Common myeloid progenitor, CD34-positive (primary cell): Measurements from ENCODE around the gene UNKL.

Source experiments
- CTCF ChIA-PET: fragments of 350-600 bp; sonication (Branson Sonifier 250); formaldehyde crosslinking; loops from one replicate; lab custom pipeline; 2021; ENCODE audit warnings: antibody characterized with exemption; lab: Charles Lee
- POLR2A ChIA-PET: fragments of 350-600 bp; sonication (Branson Sonifier 250); formaldehyde crosslinking; loops from one replicate; lab custom pipeline; 2021; ENCODE audit warnings: antibody characterized with exemption; lab: Charles Lee
- DNase-seq, 3 donors: peaks; one replicate each; pipeline versions ENCODE4 v3.0.0 to v3.0.0-alpha.2; 2013
- H3K27ac ChIP-seq, 2 experiments: 1 replicate in 1 of 2; 2 replicates in 1 of 2; pipeline ENCODE4 v1.7.0; 2013; ENCODE audit warnings: inconsistent platforms in 2 of 2, low read length in 2 of 2, mild to moderate bottlenecking in 2 of 2, low read depth in 1 of 2, moderate library complexity in 1 of 2; ENCODE audit not compliant: severe bottlenecking in 2 of 2, insufficient read depth in 1 of 2, poor library complexity in 1 of 2
- H3K27me3 ChIP-seq, 5 experiments: replicated peaks in 2 of 5; 1 replicate in 3 of 5; 2 replicates in 2 of 5; pipeline versions ENCODE4 v1.6.1 to v1.7.0; 2013; ENCODE audit warnings: low read length in 4 of 5, mild to moderate bottlenecking in 2 of 5, moderate library complexity in 2 of 5, inconsistent platforms in 1 of 5; ENCODE audit not compliant: insufficient read depth in 5 of 5, control insufficient read depth in 4 of 5
- H3K36me3 ChIP-seq, 4 experiments: 1 replicate in 2 of 4; 2 replicates in 2 of 4; pipeline versions ENCODE4 v1.6.1 to v1.7.0; 2013; ENCODE audit warnings: low read length in 3 of 4, control low read depth in 1 of 4, mild to moderate bottlenecking in 1 of 4; ENCODE audit not compliant: control insufficient read depth in 4 of 4, insufficient read depth in 4 of 4
- H3K4me1 ChIP-seq, 4 experiments: 1 replicate in 3 of 4; 2 replicates in 1 of 4; pipeline versions ENCODE4 v1.6.1 to v1.7.1; 2013; ENCODE audit warnings: low read length in 3 of 4, mild to moderate bottlenecking in 3 of 4, control low read depth in 1 of 4, inconsistent platforms in 1 of 4, moderate library complexity in 1 of 4; ENCODE audit not compliant: control insufficient read depth in 4 of 4, insufficient read depth in 4 of 4; ENCODE audit errors: control extremely low read depth in 1 of 4
- H3K4me3 ChIP-seq, 7 experiments: 1 replicate in 4 of 7; 2 replicates in 3 of 7; pipeline versions ENCODE4 v1.5.1 to v1.7.0; 2013; ENCODE audit warnings: mild to moderate bottlenecking in 7 of 7, low read length in 6 of 7, moderate library complexity in 6 of 7, inconsistent platforms in 2 of 7, low read depth in 2 of 7, control low read depth in 1 of 7; ENCODE audit not compliant: insufficient read depth in 4 of 7, control insufficient read depth in 1 of 7; ENCODE audit errors: extremely low read depth in 1 of 7
- H3K9me3 ChIP-seq, 5 experiments: 1 replicate in 4 of 5; 2 replicates in 1 of 5; pipeline versions ENCODE4 v1.6.1 to v1.7.1; 2013; ENCODE audit warnings: low read length in 4 of 5, mild to moderate bottlenecking in 2 of 5, inconsistent platforms in 1 of 5, low read depth in 1 of 5, moderate library complexity in 1 of 5; ENCODE audit not compliant: control insufficient read depth in 4 of 5, insufficient read depth in 2 of 5; ENCODE audit errors: control extremely low read depth in 1 of 5
- WGBS: methylation state at CpG from one replicate; pipeline ENCODE4 v1.1.5; 2013; ENCODE audit not compliant: insufficient coverage; 5-methylcytosine and 5-hydroxymethylcytosine counted together

Gene UNKL

DNA sequence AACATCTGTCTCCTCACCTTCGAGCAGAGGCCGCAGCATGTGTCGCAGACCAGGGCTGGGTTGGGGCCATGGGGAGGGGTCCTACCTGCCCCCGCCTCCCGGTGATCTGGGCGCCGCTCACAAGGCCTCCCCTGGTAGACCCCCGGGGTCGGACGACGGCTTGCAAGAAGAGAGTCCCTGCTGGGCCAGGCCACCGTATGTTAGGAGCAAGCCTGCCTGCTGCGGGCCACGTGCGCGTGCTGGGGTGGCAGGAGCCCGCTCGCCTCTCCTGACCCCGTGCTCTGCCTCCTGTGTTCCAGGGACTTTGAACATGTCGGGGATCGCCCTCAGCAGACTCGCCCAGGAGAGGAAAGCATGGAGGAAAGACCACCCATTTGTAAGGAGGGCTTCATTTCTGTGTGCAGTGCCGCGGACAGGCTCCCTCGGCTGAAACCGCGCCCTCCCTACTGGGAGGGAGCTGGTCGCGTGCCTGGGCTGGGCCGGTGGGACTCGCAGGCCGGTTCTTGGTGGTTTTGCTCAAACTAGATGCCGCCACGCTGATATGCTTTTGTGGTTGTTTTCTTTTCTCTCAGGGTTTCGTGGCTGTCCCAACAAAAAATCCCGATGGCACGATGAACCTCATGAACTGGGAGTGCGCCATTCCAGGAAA lies 100.7 kb downstream of the UNKL start:
- no peaks in the 10 kb centered on the region for H3K27me3 ChIP-seq
- WGBS, result 89% methylated on average over 35 of the region's 38 CpGs
- ChIA-PET CTCF (interaction anchor here (1.1 to 2.9 kb wide), 2 partner anchors 12 to 22 kb away, joined by 3 to 10 read pairs; no protein-coding TSS in a partner anchor), POLR2A (no interaction called here)
- H3K9me3 ChIP-seq, result no peaks in the 10 kb centered on the region
- no peak for DNase-seq
- H3K4me3 ChIP-seq, result no peak overlapping the region
- peaks cover 12 to 74% (median 53%) of the 10 kb centered on the region in 4 experiments for H3K36me3 ChIP-seq
- H3K27ac ChIP-seq, result no peak overlapping the region
- peaks cover 13 to 30% (median 23%) of the 10 kb centered on the region in 4 experiments for H3K4me1 ChIP-seq
